K562 (cell line): ENCODE results near the gene PRCC. TPM values are rescaled to one million over a fixed set of nuclear protein-coding genes. Genes with fewer than 3 reads are reported as not detected.

Source experiments
- BCOR ChIP-seq: fragments of 450-650 bp; IDR thresholded peaks from 2 replicates; pipeline ENCODE4 v1.6.1; 2016
- DDX20 ChIP-seq: fragments of 450-650 bp; IDR thresholded peaks from 2 replicates; pipeline ENCODE4 v1.6.1; 2016; ENCODE audit warnings: missing genetic modification characterization, low read depth, mild to moderate bottlenecking, missing compliant biosample characterization, moderate library complexity
- GATAD2A ChIP-seq: fragments of 450-650 bp; IDR thresholded peaks from 2 replicates; pipeline ENCODE4 v1.6.1; 2017
- HDAC1 ChIP-seq, 2 experiments: fragments of 450-650 bp; IDR thresholded peaks; 2 replicates each; pipeline ENCODE4 v1.6.1; 2016 to 2017; ENCODE audit warnings: inconsistent platforms in 1 of 2, mild to moderate bottlenecking in 1 of 2, moderate library complexity in 1 of 2
- HMG20B ChIP-seq: fragments of 250-450 bp; sonication (Bioruptor Pico); IDR thresholded peaks from 2 replicates; pipeline ENCODE4 v1.5.0; 2021; ENCODE audit warnings: mild to moderate bottlenecking
- JUN ChIP-seq, 2 experiments: sonication (generic) in 1 of 2; formaldehyde crosslinking in 1 of 2; IDR thresholded peaks; 2 replicates each; pipeline versions ENCODE4 v1.6.1 to v1.8.0; 2012 to 2022; ENCODE audit warnings: borderline replicate concordance in 2 of 2, mild to moderate bottlenecking in 2 of 2, improper control_type of control experiment in 1 of 2, low read depth in 1 of 2, low read length in 1 of 2, missing genetic modification reagents in 1 of 2
- LCOR ChIP-seq: sonication (generic); formaldehyde crosslinking; IDR thresholded peaks from 2 replicates; pipeline ENCODE4 v1.8.0; 2022; ENCODE audit warnings: mild to moderate bottlenecking, missing genetic modification reagents
- MEF2D ChIP-seq: conservative IDR thresholded peaks from 2 replicates; pipeline ENCODE4 v1.6.1; 2016; ENCODE audit warnings: low read depth, missing genetic modification characterization, missing compliant biosample characterization
- PHB ChIP-seq: fragments of 250-450 bp; sonication (Bioruptor Pico); IDR thresholded peaks from 2 replicates; pipeline ENCODE4 v1.5.0; 2021
- POLR2AphosphoS5 ChIP-seq: IDR thresholded peaks from 2 replicates; pipeline ENCODE4 v1.6.1; 2011; ENCODE audit warnings: mild to moderate bottlenecking, low read depth, low read length, moderate library complexity; ENCODE audit not compliant: control insufficient read depth, insufficient read depth
- SUPT5H ChIP-seq: fragments of 450-650 bp; IDR thresholded peaks from 2 replicates; pipeline ENCODE4 v1.6.1; 2016
- TAF15 ChIP-seq: fragments of 200-400 bp; formaldehyde crosslinking; IDR thresholded peaks from 2 replicates; pipeline ENCODE4 v1.6.1; 2017; ENCODE audit warnings: mild to moderate bottlenecking, low read depth, low read length, moderate library complexity
- TCF7 ChIP-seq: sonication (generic); IDR thresholded peaks from 2 replicates; pipeline ENCODE4 v1.6.1; 2016; ENCODE audit warnings: antibody characterized with exemption, borderline replicate concordance
- ZNF274 ChIP-seq: IDR thresholded peaks from 2 replicates; pipeline ENCODE4 v1.6.1; 2011; ENCODE audit warnings: low read depth, mild to moderate bottlenecking, low read length, moderate library complexity, borderline replicate concordance
- ZNF699 ChIP-seq: fragments of 250-450 bp; sonication (Bioruptor Pico); IDR thresholded peaks from 2 replicates; pipeline ENCODE4 v1.8.0; 2021; ENCODE audit warnings: mild to moderate bottlenecking, moderate library complexity; ENCODE audit not compliant: insufficient replicate concordance
- polyA plus RNA-seq, 8 experiments: library from polyadenylated mRNA; depleted of rRNA in 4 of 8; stranded (reverse) in 5 of 8; unstranded in 3 of 8; fragments of >200 nt; fragmentation: Nextera tagmentation in 2 of 8; fragmentation: Illumina TruSeq in 1 of 8; extraction: Ambion mirVana in 2 of 8; extraction: Trizol in 1 of 8; gene quantifications; 2 replicates each; pipeline versions ENCODE4 v1.2.1 to v1.2.3, GENCODE V29; 2011 to 2014; ENCODE audit warnings: inconsistent platforms in 1 of 8, missing spikeins in 1 of 8
- total RNA-seq, 7 experiments: library from RNA; depleted of rRNA in 6 of 7; stranded (reverse); fragments of >200 nt in 6 of 7; fragmentation: Illumina TruSeq in 2 of 7; extraction: Trizol in 2 of 7; gene quantifications; 2 replicates each; pipeline versions ENCODE4 v1.2.1 to v1.2.3, GENCODE V29; 2011 to 2021; ENCODE audit warnings: low replicate concordance in 1 of 7
- TF ChIP-seq, protein P1 (sequence below): sonication (generic); formaldehyde crosslinking; IDR thresholded peaks from 2 replicates; pipeline ENCODE4 v1.8.1; 2023; ENCODE audit warnings: mild to moderate bottlenecking, missing genetic modification reagents, moderate library complexity
- TF ChIP-seq, protein P2 (sequence below): fragments of 450-650 bp; formaldehyde crosslinking; IDR thresholded peaks from 2 replicates; pipeline ENCODE4 v1.4.0; 2022; ENCODE audit warnings: missing genetic modification characterization

The PRCC gene
- total and polyA plus RNA-seq, 9 of the 15 experiments (the other 6 are each of a cell fraction or from before 2014, with no cell fraction given) = 23.9 to 201 (median 41.1) TPM

DNA sequence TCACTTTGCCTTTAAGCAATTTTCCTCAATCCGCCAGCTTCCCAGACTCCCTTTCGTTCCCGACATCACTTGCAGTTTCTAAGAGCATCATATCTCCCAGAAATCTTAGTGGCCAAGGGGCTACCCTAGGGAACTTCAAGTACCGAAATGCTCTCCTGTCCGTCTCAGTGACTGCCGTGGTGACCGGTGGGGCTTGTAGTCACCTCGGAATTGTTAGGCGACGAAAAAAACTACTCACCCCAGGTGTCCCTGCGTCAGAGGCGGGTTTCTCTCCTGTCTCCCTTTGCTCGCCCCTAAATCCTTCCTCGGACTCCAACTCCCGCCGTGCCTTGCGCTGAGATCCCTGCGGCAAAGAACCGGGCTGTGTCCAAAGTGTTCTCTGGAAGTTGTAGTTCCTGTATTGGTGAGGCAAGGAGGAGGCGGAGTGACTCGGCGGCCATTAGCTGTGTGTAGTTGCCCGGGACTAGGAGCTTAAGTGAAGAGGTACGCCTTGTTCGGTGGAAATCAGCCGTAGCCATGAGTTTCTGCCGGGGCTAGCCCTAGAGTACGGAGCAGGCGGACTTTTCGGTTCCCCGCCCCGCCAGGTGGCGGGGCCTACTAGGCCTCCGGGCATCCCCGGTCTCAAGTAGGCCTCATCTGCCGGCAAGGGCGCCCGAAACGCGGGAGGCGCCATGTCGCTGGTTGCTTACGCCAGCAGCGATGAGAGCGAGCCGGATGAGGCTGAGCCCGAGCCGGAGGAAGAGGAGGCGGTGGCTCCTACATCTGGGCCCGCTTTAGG lies at the start of gene PRCC (continued):
- TF ChIP-seq, protein P1, sequence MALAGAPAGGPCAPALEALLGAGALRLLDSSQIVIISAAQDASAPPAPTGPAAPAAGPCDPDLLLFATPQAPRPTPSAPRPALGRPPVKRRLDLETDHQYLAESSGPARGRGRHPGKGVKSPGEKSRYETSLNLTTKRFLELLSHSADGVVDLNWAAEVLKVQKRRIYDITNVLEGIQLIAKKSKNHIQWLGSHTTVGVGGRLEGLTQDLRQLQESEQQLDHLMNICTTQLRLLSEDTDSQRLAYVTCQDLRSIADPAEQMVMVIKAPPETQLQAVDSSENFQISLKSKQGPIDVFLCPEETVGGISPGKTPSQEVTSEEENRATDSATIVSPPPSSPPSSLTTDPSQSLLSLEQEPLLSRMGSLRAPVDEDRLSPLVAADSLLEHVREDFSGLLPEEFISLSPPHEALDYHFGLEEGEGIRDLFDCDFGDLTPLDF (CRISPR knock-in tag) = 0 out of 2 replicates have a peak, but pooled peaks have one; percentile 59
- peak; percentile 66 for TF ChIP-seq SUPT5H
- no peak for TF ChIP-seq PHB (CRISPR knock-in tag)
- no peak for TF ChIP-seq GATAD2A
- TF ChIP-seq, protein P2, sequence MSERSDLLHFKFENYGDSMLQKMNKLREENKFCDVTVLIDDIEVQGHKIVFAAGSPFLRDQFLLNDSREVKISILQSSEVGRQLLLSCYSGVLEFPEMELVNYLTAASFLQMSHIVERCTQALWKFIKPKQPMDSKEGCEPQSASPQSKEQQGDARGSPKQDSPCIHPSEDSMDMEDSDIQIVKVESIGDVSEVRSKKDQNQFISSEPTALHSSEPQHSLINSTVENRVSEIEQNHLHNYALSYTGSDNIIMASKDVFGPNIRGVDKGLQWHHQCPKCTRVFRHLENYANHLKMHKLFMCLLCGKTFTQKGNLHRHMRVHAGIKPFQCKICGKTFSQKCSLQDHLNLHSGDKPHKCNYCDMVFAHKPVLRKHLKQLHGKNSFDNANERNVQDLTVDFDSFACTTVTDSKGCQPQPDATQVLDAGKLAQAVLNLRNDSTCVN (CRISPR knock-in tag) = no peak
- TF ChIP-seq HMG20B (CRISPR knock-in tag) = no peak
- peak; percentile 58; the same call in 1 of the 2 replicates for TF ChIP-seq POLR2AphosphoS5
- TF ChIP-seq ZNF274 = no peak
- TF ChIP-seq LCOR = no peak; the same call in 1 of the 2 replicates
- TF ChIP-seq JUN (IDR thresholded peaks at IDR 0.05; ENCODE audit: borderline replicate concordance, low read depth, low read length) = 0 out of 2 replicates have a peak, but pooled peaks have one; percentile 16
- TF ChIP-seq JUN (CRISPR knock-in tag; IDR thresholded peaks at IDR 0.05; ENCODE audit: borderline replicate concordance) = peak; percentile 72; the same call in 1 of the 2 replicates
- TF ChIP-seq BCOR = no peak
- no peak for TF ChIP-seq DDX20 (tag)
- TF ChIP-seq TAF15 = no peak
- TF ChIP-seq TCF7 = no peak
- no peak for TF ChIP-seq ZNF699
- TF ChIP-seq HDAC1 (IDR thresholded peaks at IDR 0.05) = peak in 1 of 2 experiments; percentile 87; a peak in 2 of 4 replicates
- no peak; the same call in none of the 2 replicates for TF ChIP-seq MEF2D (tag)
